ENCODE results near the gene PCDHB6.
A peak's percentile ranks its signal among the peaks of the same experiment; 100 is the strongest.
"Not testable (repeated sequence)": the region's sequence is repeated elsewhere in the genome, so short reads cannot be mapped to it uniquely, and the experiment has no call there.

PCDHB6 gene

GRCh38 chr5:141157356-141157755 is 7.5 kb downstream of the PCDHB6 start:
- not testable (repeated sequence) for H3K9ac ChIP-seq (ENCODE audit: low read length in 5 of 5); H3K27me3 ChIP-seq (ENCODE audit: control insufficient read depth in 5 of 5, insufficient read depth in 4 of 5, low read length in 5 of 5); H3K4me1 ChIP-seq (ENCODE audit: control insufficient read depth in 5 of 5, insufficient read depth in 5 of 5, low read length in 5 of 5); H3K4me3 ChIP-seq (ENCODE audit: low read depth in 1 of 5, low read length in 5 of 5); H3K27ac ChIP-seq (ENCODE audit: low read depth, low read length); H3K36me3 ChIP-seq (ENCODE audit: control insufficient read depth in 5 of 5, insufficient read depth in 5 of 5, low read length in 5 of 5)
- peaks cover 13 to 30% (median 24%) of the 10 kb centered on the region in 5 donors for H3K9me3 ChIP-seq (ENCODE audit: control insufficient read depth in 5 of 5, low read length in 5 of 5)

GRCh38 chr5:141157901-141158300 is 8.0 kb downstream of the PCDHB6 start:
- H3K4me1 ChIP-seq (ENCODE audit: control insufficient read depth in 5 of 5, insufficient read depth in 5 of 5, low read length in 5 of 5); H3K27ac ChIP-seq (ENCODE audit: low read depth, low read length); H3K36me3 ChIP-seq (ENCODE audit: control insufficient read depth in 5 of 5, insufficient read depth in 5 of 5, low read length in 5 of 5); H3K4me3 ChIP-seq (ENCODE audit: low read depth in 1 of 5, low read length in 5 of 5); H3K9ac ChIP-seq (ENCODE audit: low read length in 5 of 5); H3K27me3 ChIP-seq (ENCODE audit: control insufficient read depth in 5 of 5, insufficient read depth in 4 of 5, low read length in 5 of 5): not testable (repeated sequence)
- H3K9me3 ChIP-seq (ENCODE audit: control insufficient read depth in 5 of 5, low read length in 5 of 5): peaks cover 13 to 32% (median 25%) of the 10 kb centered on the region in 5 donors

DNA sequence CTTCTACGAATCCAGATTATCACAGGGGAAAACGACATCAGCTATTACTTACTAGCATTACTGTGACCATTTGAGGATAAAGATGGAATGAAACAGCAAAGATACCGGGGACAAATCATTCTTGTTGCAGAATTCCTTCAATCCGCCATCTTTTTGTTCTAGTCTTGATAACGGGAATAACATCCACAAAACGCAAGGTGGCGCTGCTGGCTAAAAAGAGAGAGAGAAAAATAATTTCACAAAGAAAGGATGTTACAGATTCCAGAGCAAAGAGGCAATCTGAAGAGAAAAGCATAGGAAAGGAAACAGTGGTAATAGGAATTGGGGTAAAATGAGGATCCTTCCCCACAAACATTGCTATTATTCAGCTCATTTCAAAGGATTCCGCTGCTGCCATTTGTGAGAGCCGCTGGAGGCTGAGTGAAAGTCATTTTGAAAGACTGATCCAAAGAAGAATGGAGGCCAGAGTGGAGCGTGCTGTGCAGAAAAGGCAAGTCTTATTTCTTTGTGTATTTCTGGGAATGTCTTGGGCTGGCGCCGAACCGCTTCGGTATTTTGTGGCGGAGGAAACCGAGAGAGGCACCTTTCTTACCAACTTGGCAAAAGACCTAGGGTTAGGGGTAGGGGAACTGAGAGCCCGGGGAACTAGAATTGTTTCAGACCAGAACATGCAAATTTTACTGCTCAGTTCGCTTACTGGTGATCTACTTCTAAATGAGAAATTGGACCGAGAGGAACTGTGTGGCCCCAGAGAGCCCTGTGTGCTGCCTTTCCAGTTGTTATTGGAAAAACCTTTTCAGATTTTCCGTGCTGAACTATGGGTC is 22.7 kb downstream of the PCDHB6 start, which contains the start of gene PCDHB7:
Gene PCDHB7, plus strand, starts transcription at position 264 of the 824 bp plus-strand sequence. Its CDS starts 192 bp downstream, at position 456.
- Histone ChIP-seq H3K4me1 (ENCODE audit: control insufficient read depth in 5 of 5, insufficient read depth in 5 of 5, low read length in 5 of 5) (no peaks in the 10 kb centered on the region), H3K4me3 (ENCODE audit: low read depth in 1 of 5, low read length in 5 of 5) (peak within 1 kb of the TSS; percentile 18 to 52 (median 42)), H3K27ac (ENCODE audit: low read depth, low read length) (no peak within 1 kb of the TSS), H3K9ac (ENCODE audit: low read length in 5 of 5) (no peak within 1 kb of the TSS), H3K36me3 (ENCODE audit: control insufficient read depth in 5 of 5, insufficient read depth in 5 of 5, low read length in 5 of 5) (no peaks in the 10 kb centered on the region), H3K27me3 (ENCODE audit: control insufficient read depth in 5 of 5, insufficient read depth in 4 of 5, low read length in 5 of 5) (peaks cover 0 to 14% (median 7%) of the 10 kb centered on the region in 5 donors), H3K9me3 (ENCODE audit: control insufficient read depth in 5 of 5, low read length in 5 of 5) (peaks cover 7 to 30% (median 20%) of the 10 kb centered on the region in 5 donors)

DNA sequence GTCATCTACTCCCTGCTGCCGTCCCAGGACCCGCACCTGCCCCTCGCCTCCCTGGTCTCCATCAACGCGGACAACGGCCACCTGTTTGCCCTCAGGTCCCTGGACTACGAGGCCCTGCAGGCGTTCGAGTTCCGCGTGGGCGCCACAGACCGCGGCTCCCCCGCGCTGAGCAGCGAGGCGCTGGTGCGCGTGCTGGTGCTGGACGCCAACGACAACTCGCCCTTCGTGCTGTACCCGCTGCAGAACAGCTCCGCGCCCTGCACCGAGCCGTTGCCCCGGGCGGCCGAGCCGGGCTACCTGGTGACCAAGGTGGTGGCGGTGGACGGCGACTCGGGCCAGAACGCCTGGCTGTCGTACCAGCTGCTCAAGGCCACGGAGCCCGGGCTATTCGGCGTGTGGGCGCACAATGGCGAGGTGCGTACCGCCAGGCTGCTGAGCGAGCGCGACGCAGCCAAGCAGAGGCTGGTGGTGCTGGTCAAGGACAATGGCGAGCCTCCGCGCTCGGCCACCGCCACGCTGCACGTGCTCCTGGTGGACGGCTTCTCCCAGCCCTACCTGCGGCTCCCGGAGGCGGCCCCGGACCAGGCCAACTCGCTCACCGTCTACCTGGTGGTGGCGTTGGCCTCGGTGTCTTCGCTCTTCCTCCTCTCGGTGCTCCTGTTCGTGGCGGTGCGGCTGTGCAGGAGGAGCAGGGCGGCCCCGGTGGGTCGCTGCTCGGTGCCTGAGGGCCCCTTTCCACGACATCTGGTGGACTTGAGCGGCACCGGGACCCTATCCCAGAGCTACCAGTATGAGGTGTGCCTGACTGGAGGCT is 24.6 kb downstream of the PCDHB6 start:
- H3K4me3 ChIP-seq (ENCODE audit: low read depth in 1 of 5, low read length in 5 of 5): not testable (repeated sequence)

GRCh38 chr5:141175933-141176332 is 26.1 kb downstream of the PCDHB6 start:
- Histone ChIP-seq H3K4me3 (ENCODE audit: low read depth in 1 of 5, low read length in 5 of 5) (no peak overlapping the region), H3K9me3 (ENCODE audit: control insufficient read depth in 5 of 5, low read length in 5 of 5) (peaks cover 15 to 43% (median 29%) of the 10 kb centered on the region in 5 donors), H3K36me3 (ENCODE audit: control insufficient read depth in 5 of 5, insufficient read depth in 5 of 5, low read length in 5 of 5) (no peaks in the 10 kb centered on the region), H3K9ac (ENCODE audit: low read length in 5 of 5) (no peak overlapping the region), H3K27me3 (ENCODE audit: control insufficient read depth in 5 of 5, insufficient read depth in 4 of 5, low read length in 5 of 5) (peaks cover 0 to 22% (median 10%) of the 10 kb centered on the region in 5 donors), H3K27ac (ENCODE audit: low read depth, low read length) (no peak overlapping the region), H3K4me1 (ENCODE audit: control insufficient read depth in 5 of 5, insufficient read depth in 5 of 5, low read length in 5 of 5) (no peaks in the 10 kb centered on the region)

More for the DNA sequence above, 24.6 kb downstream of the PCDHB6 start:
- H3K27ac ChIP-seq (ENCODE audit: low read depth, low read length); H3K36me3 ChIP-seq (ENCODE audit: control insufficient read depth in 5 of 5, insufficient read depth in 5 of 5, low read length in 5 of 5); H3K4me1 ChIP-seq (ENCODE audit: control insufficient read depth in 5 of 5, insufficient read depth in 5 of 5, low read length in 5 of 5); H3K9ac ChIP-seq (ENCODE audit: low read length in 5 of 5): not testable (repeated sequence)
- Histone ChIP-seq H3K27me3 (ENCODE audit: control insufficient read depth in 5 of 5, insufficient read depth in 4 of 5, low read length in 5 of 5) (peaks cover 0 to 22% (median 10%) of the 10 kb centered on the region in 5 donors), H3K9me3 (ENCODE audit: control insufficient read depth in 5 of 5, low read length in 5 of 5) (peaks cover 15 to 43% (median 27%) of the 10 kb centered on the region in 5 donors)

DNA sequence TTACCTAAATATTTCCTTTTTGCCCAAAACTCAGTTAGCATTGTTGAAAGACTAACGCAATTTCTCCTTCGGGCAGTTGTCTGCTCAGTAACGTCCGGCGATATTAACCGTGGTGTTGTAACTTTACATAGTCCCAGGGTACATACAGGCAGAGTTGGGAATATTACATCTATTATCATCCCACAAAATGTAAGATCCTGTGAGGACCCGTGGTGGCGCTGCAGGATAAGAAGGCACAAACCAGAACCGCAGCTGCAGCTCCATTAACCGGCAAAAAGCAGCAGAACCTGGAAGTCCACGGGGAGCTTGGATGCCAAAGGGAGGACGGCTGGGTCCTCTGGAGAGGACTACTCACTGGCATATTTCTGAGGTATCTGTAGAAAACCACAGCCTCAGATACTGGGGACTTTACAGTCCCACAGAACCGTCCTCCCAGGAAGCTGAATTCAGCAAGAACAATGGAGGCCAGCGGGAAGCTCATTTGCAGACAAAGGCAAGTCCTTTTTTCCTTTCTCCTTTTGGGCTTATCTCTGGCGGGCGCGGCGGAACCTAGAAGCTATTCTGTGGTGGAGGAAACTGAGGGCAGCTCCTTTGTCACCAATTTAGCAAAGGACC is 27.8 kb downstream of the PCDHB6 start, which contains the start of gene PCDHB8:
Gene PCDHB8, plus strand, starts transcription at position 214 of the 615 bp plus-strand sequence. Its CDS starts 245 bp downstream, at position 459.
- not testable (repeated sequence) for H3K36me3 ChIP-seq (ENCODE audit: control insufficient read depth in 5 of 5, insufficient read depth in 5 of 5, low read length in 5 of 5); H3K27ac ChIP-seq (ENCODE audit: low read depth, low read length); H3K4me1 ChIP-seq (ENCODE audit: control insufficient read depth in 5 of 5, insufficient read depth in 5 of 5, low read length in 5 of 5); H3K9ac ChIP-seq (ENCODE audit: low read length in 5 of 5)
- Histone ChIP-seq H3K27me3 (ENCODE audit: control insufficient read depth in 5 of 5, insufficient read depth in 4 of 5, low read length in 5 of 5) (peaks cover 0 to 22% (median 10%) of the 10 kb centered on the region in 5 donors), H3K9me3 (ENCODE audit: control insufficient read depth in 5 of 5, low read length in 5 of 5) (peaks cover 16 to 43% (median 29%) of the 10 kb centered on the region in 5 donors), H3K4me3 (ENCODE audit: low read depth in 1 of 5, low read length in 5 of 5) (peak within 1 kb of the TSS in 4 of 5 donors; percentile 1 to 39 (median 36))

DNA sequence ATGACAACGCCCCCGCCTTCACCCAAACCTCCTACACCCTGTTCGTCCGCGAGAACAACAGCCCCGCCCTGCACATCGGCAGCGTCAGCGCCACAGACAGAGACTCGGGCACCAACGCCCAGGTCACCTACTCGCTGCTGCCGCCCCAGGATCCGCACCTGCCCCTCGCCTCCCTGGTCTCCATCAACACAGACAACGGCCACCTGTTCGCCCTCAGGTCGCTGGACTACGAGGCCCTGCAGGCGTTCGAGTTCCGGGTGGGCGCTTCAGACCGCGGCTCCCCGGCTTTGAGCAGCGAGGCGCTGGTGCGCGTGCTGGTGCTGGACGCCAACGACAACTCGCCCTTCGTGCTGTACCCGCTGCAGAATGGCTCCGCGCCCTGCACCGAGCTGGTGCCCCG is 29.5 kb downstream of the PCDHB6 start:
- not testable (repeated sequence) for H3K9ac ChIP-seq (ENCODE audit: low read length in 5 of 5); H3K36me3 ChIP-seq (ENCODE audit: control insufficient read depth in 5 of 5, insufficient read depth in 5 of 5, low read length in 5 of 5); H3K27ac ChIP-seq (ENCODE audit: low read depth, low read length)
- peaks cover 0 to 11% (median 4%) of the 10 kb centered on the region in 5 donors for H3K4me1 ChIP-seq (ENCODE audit: control insufficient read depth in 5 of 5, insufficient read depth in 5 of 5, low read length in 5 of 5)
- H3K27me3 ChIP-seq (ENCODE audit: control insufficient read depth in 5 of 5, insufficient read depth in 4 of 5, low read length in 5 of 5): peaks cover 0 to 24% (median 10%) of the 10 kb centered on the region in 5 donors
- H3K4me3 ChIP-seq (ENCODE audit: low read depth in 1 of 5, low read length in 5 of 5): peak overlapping the region in 1 of 5 donors; percentile 4
- peaks cover 16 to 36% (median 24%) of the 10 kb centered on the region in 5 donors for H3K9me3 ChIP-seq (ENCODE audit: control insufficient read depth in 5 of 5, low read length in 5 of 5)

GRCh38 chr5:141179876-141180275 is 30.0 kb downstream of the PCDHB6 start:
- Histone ChIP-seq H3K4me3 (ENCODE audit: low read depth in 1 of 5, low read length in 5 of 5) (peak overlapping the region in 1 of 5 donors; percentile 27), H3K4me1 (ENCODE audit: control insufficient read depth in 5 of 5, insufficient read depth in 5 of 5, low read length in 5 of 5) (peaks cover 0 to 11% (median 4%) of the 10 kb centered on the region in 5 donors)

GRCh38 chr5:141180313-141180712 is 30.5 kb downstream of the PCDHB6 start:
- H3K27me3 ChIP-seq (ENCODE audit: control insufficient read depth in 5 of 5, insufficient read depth in 4 of 5, low read length in 5 of 5): peaks cover 0 to 21% (median 7%) of the 10 kb centered on the region in 5 donors
- peak overlapping the region in 1 of 5 donors; percentile 27 for H3K4me3 ChIP-seq (ENCODE audit: low read depth in 1 of 5, low read length in 5 of 5)
- H3K27ac ChIP-seq (ENCODE audit: low read depth, low read length): no peak overlapping the region
- peaks cover 16 to 38% (median 24%) of the 10 kb centered on the region in 5 donors for H3K9me3 ChIP-seq (ENCODE audit: control insufficient read depth in 5 of 5, low read length in 5 of 5)
- H3K36me3 ChIP-seq (ENCODE audit: control insufficient read depth in 5 of 5, insufficient read depth in 5 of 5, low read length in 5 of 5): no peaks in the 10 kb centered on the region
- H3K9ac ChIP-seq (ENCODE audit: low read length in 5 of 5): no peak overlapping the region
- peaks cover 0 to 11% (median 4%) of the 10 kb centered on the region in 5 donors for H3K4me1 ChIP-seq (ENCODE audit: control insufficient read depth in 5 of 5, insufficient read depth in 5 of 5, low read length in 5 of 5)

More at GRCh38 chr5:141179876-141180275, 30.0 kb downstream of the PCDHB6 start:
- not testable (repeated sequence) for H3K36me3 ChIP-seq (ENCODE audit: control insufficient read depth in 5 of 5, insufficient read depth in 5 of 5, low read length in 5 of 5); H3K27ac ChIP-seq (ENCODE audit: low read depth, low read length); H3K9ac ChIP-seq (ENCODE audit: low read length in 5 of 5)
- peaks cover 0 to 22% (median 8%) of the 10 kb centered on the region in 5 donors for H3K27me3 ChIP-seq (ENCODE audit: control insufficient read depth in 5 of 5, insufficient read depth in 4 of 5, low read length in 5 of 5)
- peaks cover 16 to 39% (median 23%) of the 10 kb centered on the region in 5 donors for H3K9me3 ChIP-seq (ENCODE audit: control insufficient read depth in 5 of 5, low read length in 5 of 5)
